Measurements from ENCODE around the gene SH3BGR. TPM values are rescaled to one million over a fixed set of nuclear protein-coding genes. Genes with fewer than 3 reads are reported as not detected.
"Not testable (repeated sequence)": the region's sequence is repeated elsewhere in the genome, so short reads cannot be mapped to it uniquely, and the experiment has no call there.

SH3BGR gene
- total RNA-seq: 1.0 and 1.2 TPM in 2 replicates

DNA sequence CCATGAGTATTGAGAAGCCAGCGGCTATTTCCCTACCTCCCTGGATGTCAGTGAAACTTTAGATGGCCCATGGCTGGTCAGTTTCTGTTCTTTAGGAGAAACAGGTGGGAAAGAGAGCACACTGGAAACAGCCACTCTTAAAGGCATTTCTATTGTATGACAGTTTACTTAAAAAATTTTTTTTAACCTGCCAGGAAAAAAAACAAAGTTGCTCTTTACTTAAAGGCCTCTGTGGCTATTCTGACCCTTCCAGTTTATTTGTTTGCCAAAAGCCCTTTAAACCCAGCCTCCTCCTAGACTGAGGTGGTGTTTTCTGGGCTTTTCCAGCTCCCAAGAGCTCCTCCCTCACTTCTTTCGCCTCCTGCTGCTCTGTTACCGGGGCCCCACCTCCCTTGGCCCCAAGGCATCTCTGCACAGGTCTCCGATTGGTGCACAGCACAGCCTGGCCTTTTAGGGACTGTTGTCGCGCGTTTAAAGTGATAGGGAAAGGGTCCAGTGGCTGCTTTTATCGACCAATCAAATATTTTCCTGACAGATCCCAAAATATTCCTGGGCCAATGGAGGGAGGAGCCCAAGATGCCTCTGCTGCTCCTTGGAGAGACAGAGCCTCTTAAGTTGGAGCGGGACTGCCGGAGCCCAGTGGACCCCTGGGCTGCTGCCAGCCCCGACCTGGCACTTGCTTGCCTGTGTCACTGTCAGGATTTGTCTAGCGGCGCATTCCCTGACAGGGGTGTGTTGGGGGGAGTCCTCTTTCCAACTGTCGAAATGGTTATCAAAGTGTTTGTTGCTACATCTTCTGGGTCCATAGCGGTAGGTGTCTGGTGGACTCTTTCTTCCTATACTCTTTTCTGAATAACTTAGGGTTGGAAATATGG, at the start of gene SH3BGR:
TSS of gene SH3BGR (plus strand) at position 639 of the 875 bp plus-strand sequence. CDS start at position 766, 127 bp downstream.
- intact Hi-C loops (cut with micrococcal nuclease): no loop called here

DNA sequence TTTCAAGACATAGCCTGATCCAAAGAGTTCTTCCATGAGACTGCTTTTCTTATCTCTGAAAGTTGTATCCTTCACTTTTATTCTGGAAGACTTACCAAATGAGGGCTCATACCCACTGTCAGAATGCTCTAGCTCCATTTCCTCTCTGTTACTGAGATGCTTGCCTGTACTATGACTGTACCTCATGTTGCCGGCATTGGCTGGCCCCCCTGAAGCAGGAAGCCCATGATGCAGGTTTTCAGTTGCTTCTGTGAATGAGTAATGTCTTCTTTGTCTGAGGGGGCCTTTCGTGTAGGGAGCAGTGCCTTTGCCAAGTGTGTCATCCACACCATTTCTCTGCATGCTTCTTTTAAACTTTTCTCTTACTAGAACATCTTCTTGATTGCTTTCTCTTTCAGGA, 45.7 kb upstream of the SH3BGR start:
- intact Hi-C loops (cut with micrococcal nuclease): no loop called here

DNA sequence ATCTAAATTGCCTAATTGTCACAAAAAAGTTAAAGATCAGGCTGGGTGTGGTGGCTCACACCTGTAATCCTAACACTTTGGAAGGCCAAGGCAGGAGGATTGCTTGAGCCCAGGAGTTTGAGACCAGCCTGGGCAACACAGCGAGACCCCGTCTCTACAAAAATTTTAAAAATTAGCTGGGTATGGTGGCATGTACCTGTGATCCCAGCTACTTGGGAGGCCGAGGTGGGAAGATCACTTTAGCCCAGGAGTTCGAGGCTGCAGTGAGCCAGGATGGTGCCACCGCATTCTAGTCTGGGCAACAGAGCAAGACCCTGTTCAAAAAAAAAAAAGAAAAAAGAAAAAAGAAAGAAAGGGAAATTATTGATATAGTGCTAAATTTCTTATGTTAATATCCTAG, 32.6 kb upstream of the SH3BGR start:
- intact Hi-C loops (cut with micrococcal nuclease): not testable (repeated sequence)

DNA sequence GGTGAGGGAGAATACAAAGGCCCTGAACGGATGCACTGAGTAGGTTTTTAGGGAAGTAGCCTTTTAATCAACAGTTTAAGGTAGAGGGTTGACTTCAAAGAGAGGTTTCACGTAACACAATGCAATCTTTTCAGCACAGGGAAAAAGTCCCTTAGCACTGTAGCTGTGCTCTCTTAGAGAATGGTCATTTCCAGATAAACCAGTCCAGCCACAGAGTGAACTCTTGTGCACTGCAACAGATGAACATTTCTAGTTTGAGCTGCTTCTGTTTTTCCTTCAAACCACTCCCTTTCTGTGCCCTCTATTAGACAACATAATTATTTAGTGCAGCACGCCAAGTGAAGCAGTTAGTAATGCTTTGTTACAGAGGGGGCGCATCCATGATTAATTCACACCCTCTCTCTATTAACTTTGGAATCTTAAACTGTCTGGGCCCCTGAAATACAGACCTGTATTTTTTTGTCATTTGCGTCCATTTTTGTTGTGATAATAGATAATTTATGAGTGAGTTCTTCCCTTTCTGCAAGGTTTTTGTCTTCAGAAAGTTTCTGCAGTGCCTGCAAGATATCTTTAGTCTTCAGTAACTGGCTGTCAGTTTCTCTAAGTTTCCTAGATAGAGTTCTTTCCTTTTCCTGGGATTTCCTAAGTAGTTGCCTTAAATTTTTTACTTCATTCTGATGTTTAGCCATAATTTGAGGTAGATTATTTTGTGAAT, 29.1 kb upstream of the SH3BGR start:
- intact Hi-C loops (cut with micrococcal nuclease): no loop called here

DNA sequence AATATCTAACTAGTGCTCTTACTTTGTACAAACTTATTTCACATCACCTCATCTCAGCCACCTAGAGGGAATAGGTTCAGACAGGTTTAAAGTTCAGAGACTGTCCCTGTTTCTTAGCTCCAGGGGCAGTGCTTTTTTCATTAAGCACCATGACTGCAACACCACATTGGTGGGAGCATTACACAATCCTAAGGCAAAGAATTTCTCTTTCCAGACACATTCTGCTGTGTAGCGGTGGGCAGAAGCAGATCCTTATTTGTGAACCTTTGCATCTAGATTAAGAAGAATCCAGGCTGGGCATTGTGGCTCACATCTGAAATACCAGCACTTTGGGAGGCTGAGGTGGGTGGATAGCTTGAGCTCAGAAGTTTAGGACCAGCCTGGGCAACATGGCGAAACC, 22.3 kb upstream of the SH3BGR start:
- intact Hi-C loops (cut with micrococcal nuclease): no loop called here

DNA sequence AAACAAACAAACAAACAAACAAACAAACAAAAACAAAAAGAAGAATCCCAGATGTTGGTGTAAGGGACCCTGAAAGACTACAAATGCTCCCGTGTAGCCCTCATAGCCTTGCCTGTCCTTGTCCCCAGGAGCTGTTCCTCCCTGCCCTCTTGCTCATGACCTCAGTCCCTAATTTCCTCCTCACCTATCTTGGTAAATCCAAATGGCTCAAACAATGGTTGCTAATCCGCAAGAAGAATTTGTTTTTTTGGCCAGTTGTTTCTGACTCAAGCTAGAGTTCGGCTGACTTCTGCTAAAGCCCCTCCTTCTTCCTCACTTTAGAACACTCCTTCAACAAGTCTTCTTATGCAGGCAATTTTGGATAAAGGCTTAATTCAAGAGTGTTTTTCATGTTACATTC, 21.8 kb upstream of the SH3BGR start:
- intact Hi-C loops (cut with micrococcal nuclease): no loop called here

DNA sequence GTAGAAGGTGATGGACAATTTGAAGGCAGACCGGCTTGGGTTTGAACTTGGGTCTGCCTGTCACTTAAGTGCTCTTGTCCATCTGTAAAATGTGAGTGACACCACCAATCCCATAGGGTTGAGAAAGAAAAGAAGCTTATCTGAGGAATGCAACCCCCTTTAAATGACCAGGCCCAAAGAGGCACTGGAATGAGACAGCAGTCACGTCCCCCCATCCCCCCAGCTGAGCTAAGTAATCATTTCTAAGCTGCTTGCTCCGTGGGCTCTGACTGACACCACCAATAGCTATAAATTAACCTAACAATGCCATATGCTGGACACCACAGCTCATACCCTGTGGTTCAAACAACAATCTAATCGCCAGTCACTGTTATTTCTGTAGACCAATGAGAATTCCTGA, 21.3 kb upstream of the SH3BGR start:
- intact Hi-C loops (cut with micrococcal nuclease): no loop called here

DNA sequence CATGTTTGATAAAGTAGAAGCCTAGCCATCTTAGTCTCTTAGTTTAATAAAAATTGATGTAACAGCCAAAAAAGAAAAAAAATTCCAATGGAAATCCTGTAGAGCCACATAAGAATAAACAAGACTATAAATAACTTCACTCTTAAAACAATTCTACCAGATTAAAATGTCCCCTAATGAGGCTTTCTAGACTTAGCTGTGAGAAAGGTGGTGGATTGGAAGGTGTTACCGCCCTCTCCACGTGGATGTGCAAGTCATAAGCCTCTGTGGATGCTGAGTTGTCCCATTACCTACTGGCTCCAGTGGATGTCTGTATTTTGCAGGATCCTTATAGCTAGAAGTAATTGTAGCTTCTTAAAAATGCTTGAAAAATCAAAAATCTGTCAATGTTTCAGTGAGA, 20.8 kb upstream of the SH3BGR start:
- intact Hi-C loops (cut with micrococcal nuclease): no loop called here

DNA sequence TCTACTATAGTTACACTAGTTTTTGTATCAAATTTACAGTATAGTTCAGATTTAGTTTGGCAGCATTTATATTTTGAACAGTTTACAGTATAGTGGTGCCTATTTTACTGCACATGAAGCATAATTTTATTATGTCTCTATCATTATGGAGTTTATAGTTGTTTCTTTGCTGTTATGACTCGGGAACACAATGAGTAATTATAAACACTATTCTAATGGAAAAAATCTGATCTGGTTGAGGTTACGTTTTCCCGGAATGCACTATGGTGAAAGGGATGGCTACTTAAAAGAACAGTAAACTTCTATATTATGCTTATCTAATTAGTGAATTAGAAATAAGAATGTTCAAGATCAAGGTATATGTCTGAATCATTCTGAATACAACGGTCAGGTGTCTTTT, 16.8 kb upstream of the SH3BGR start:
- intact Hi-C loops (cut with micrococcal nuclease): no loop called here

DNA sequence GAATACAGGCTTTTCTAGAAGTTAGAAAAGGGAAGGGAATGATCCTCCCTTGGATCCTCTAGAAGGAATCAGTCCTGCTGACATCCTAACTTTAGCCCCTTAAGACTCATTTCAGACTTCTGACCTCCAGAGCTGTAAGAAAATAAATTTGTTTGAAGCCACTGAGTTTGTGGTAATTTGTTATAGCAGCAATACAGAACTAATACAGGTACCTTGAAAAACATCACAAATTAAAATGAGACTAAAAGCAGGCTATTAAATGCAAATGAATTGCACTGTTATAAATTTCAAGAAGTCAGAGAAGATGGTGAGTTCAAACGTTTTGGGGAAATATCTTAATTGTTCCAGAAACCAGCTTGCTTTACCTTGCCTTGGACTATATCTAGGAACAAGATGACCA, 12.5 kb upstream of the SH3BGR start:
- intact Hi-C loops (cut with micrococcal nuclease): no loop called here

DNA sequence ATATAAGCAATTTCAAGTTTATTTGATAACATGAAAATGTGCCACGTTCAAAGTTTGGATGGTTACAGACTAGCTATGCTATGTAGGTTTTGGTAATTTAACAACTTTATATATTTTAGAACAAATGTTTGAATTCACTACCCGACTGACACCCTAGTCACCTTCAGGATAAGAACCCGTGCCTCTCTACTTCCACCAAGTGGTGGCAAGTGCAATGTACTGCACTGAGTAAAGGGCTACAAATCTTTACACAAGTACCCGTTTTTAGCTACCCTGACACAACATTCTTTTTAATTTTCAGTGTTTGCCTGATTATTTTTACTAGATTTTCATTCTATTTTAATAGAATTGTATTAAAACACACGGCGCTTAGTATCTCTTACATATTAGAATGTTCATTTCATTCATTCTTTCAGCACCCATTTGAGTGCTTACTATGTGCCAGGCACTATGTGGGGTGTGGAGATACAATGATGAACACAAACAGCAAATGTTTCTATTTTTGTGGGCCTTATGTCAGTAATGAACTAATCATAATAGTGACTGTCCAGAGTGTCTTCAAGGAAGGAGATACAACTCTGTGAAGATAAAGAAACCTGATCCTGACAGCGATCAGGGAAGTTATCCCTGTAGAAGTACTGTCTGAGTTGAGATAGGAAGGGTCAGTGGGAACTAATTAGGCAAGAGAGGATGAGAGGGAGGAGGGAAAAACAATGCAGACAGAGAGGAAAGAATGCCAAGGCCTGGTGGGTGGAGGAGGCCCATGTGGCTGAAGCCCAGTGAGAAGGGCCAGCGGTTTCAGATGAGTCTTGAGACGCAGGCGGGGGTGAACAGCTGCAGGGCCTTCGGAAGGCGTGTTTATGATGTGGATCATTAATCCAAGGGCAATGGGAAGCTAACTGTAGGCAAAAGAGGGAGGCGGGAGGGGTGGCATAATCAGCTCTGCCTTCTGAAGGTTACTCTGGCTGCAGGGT, 10.0 kb upstream of the SH3BGR start:
- intact Hi-C loops (cut with micrococcal nuclease): loop anchor here (1.0 to 10.0 kb wide), 2 partner anchors 93 to 677 kb away; no protein-coding TSS in a partner anchor

DNA sequence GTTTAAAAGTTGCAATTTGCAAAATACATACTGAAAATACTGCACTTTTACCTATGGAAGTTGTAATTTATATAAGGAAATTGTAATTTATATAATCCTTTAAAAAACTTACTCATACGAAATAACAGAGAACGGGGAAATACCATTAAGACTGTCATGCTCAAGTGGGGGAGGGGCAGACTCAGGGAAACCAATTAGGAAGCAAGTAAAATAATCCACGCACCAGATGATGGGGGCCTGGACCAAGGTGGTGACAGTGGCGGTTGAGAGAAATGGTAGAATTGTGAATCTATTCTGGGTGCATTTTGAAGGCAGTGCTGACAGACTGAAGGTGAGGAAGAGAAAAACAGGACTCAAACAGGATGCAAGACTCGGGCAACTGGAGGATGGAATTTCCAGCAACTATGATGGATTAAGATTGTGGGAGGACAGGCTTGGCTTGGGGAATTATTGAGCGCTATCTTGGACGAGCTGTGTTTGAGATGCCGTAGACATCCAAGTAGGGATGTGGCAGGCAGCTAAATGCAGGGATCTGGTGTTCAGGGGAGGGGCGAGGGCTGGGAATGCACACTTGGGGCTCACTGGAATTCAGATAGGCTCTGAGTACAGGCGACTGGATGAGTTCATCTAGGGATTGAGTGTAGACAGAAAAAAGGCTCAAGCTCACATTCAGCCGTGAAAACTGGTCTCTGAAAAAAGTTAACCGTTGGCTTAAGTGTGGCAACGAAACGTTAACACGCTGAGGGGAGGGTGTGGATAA, 7.2 kb upstream of the SH3BGR start:
- intact Hi-C loops (cut with micrococcal nuclease): loop anchor here (1.0 to 10.0 kb wide), 7 partner anchors 56 to 680 kb away; partner anchors contain the start of genes ETS2, HMGN1 and PSMG1

DNA sequence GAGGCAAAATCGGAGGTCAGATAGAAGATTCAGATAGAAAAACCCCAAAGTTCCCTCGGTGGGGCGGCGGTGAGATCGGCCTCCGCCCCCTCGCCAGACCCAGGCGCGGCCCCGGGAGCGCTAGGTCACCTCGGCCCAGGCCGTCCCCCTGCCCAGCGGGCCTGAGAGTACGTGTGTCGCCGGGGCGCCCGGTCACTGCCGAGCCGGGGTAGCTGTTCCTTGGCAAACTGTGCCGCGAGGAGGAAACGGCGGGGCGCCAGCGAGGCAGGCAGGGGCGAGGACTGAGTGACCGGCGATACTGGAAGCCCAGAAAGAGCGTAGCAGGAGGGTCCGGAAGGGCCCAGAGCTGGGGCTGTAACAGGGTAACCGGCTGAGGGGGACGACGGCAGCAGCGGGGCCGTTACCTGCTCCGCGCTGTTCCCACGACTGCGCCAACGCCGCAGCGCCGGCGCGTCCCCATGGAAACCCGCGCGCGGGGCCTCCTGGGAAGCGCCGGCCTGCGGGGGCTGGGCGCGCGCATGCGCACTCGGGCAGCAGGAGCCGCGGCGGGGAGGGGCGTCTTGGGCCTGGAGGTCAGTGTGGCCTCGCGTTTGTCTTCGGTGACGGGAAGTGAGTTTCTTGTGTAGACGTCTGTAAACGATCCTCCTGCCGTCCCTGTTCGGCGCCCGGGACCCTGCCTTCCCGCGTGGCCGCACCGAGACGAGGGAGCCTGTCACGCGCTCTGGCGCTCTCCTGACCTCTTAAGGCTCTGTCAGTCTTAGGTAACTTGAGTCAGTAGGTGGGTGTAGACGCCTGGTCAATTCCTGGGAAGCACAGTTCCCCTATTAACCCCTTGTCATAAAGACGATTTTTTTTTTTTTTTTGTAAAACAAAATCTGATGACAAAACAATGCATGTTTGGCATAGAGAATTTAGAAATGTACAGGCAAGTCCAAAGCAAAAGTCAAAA, 6.2 kb upstream of the SH3BGR start, which contains the start of gene LCA5L:
TSS of gene LCA5L (minus strand) at position 458 of the 949 bp plus-strand sequence. CDS start 17,285 bp downstream, outside the sequence.
- intact Hi-C loops (cut with micrococcal nuclease): loop anchor here (1.0 to 10.0 kb wide), 7 partner anchors 57 to 681 kb away; partner anchors contain the start of genes ETS2, HMGN1 and PSMG1

DNA sequence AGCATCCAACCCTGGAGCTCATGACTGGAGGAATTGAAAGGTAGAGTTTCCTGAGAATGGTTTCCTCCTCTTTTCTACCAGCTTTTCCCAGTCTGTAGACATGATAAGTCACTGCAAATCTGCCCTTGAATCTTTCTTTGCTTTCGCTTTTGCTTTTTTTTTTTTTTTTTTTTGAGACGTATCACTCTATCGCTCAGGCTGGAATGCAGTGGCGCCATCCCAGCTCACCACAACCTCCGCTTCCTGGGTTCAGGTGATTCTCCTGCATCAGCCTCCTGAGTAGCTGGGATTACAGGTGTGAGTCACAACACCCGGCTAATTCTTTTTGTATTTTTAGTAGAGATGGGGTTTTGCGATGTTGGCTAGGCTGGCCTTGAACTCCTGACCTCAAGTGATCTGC, 4.5 kb upstream of the SH3BGR start:
- intact Hi-C loops (cut with micrococcal nuclease): loop anchor here (5.0 to 10.0 kb wide), 2 partner anchors 640 to 682 kb away; partner anchors contain the start of gene ETS2

DNA sequence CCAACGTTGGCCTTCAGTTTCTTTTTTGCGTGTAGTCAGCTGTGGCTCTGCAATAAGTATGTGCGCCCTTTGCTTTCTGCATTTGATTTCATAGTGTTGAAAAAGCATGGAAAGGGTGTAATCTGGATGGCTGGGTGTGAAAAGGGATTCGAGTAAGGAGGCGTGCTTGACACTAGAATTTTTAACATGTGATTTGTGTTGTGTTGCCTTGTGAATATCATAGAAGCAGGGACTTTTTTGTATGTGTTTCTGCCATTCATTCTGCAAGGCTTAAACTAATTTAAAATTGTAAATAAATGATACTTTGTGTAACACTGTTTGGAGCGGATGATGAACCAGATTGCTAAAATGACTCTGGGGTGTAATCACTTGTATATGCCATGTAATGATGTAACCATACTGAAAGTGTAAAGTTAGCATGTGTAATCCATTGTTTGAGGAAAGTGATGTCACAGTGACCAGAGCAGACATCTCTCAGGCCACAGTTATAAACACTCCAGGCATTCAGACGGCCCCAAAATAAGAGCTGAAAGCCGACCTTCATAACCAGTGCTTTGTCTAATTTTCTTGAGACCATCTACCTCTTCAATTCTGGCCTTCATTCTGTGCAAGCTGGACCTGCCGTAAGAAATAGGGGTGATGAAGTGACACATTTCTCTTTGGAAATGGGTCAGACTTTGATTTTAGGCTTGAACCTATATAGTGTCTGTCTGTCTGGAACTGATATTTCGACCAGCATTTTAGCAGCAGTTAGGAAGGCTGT, 618 bp downstream of the SH3BGR start:
- intact Hi-C loops (cut with micrococcal nuclease): no loop called here

DNA sequence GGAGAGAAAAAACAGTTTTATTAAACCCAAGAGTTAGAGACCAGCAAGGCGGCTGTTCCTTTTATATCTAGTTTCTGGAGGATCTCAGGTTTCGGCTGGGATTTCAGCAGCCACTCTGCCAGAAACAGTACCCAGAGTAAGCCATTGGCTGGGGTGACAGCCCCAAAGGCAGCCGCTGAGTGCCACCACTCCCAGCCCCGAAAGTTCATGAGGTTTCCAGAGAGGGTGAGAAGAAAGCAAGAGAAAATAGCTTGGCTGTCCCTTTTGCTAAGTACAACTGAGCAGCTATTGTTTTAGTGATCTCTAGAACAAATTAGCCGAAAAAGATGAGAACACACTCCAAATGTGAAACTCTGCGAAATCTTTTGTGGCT, 1.2 kb downstream of the SH3BGR start:
- intact Hi-C loops (cut with micrococcal nuclease): no loop called here

DNA sequence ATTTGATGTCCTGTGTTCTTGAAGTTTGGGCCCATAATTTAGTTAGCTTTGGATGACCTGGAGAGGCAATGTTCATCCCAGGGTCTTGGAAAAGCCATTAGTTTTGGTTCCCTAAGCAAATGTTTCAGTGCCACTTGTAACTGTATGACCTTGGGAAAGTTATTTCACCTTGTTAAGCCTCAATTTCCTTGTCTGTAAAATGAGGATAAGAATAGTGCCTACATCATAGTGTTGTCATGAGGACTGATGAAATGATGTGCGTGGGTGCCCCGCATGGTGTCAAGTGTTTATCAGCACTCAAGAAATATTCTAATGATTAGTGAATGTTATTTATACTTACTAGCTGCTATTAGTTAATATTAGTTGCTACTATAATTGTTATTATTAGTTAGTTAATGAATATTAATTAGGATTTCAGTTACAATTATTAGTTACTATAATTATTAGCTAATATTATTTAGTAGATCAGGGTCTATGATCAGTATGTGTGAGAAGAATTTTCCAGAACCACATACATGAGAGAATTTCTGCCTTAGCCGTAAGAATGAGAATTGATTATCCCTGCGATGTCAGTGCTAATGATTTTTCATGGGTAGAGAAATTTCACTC, 1.9 kb downstream of the SH3BGR start:
- intact Hi-C loops (cut with micrococcal nuclease): no loop called here

All from T-helper 1 cell treated with Interleukin-12 subunit alpha and Interleukin-12 subunit beta and Interleukin-4 antibody, amounts not matched to agents 30 ng/mL and 1 ng/mL, for 36 hours (primary cell).